ENCODE measurements around the gene MIPEP.

DNA sequence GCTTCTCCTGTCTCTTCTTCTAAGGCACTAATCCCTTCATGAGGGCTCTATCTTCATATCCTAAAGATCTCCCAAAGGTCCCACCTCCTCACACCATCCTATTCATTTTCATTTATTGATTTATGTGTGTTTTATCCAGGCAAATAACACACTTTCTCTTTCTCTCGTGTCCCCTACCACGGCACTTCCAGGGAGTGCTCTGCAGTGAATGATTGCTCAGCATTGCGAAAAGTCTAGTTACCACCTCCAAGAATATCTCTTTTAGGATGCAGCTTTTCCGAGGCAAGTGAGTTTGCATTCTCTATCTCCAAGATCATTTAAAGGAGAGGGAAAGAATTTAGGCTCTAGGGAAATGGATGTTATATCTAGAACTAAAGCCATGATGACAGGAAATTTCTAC is 101.7 kb downstream of the MIPEP start:
- TF ChIP-seq EZH2 (IDR thresholded peaks at IDR 0.05; ENCODE audit: insufficient read depth, poor library complexity, severe bottlenecking): no peak
- no peak for TF ChIP-seq EZH2phosphoT487 (IDR thresholded peaks at IDR 0.05; ENCODE audit: insufficient read depth, low read depth)

Data from GM23248 (cell line).